ENCODE data around the gene KIRREL3.
"Not testable (repeated sequence)": the region's sequence is repeated elsewhere in the genome, so short reads cannot be mapped to it uniquely, and the experiment has no call there.

The KIRREL3 gene

DNA sequence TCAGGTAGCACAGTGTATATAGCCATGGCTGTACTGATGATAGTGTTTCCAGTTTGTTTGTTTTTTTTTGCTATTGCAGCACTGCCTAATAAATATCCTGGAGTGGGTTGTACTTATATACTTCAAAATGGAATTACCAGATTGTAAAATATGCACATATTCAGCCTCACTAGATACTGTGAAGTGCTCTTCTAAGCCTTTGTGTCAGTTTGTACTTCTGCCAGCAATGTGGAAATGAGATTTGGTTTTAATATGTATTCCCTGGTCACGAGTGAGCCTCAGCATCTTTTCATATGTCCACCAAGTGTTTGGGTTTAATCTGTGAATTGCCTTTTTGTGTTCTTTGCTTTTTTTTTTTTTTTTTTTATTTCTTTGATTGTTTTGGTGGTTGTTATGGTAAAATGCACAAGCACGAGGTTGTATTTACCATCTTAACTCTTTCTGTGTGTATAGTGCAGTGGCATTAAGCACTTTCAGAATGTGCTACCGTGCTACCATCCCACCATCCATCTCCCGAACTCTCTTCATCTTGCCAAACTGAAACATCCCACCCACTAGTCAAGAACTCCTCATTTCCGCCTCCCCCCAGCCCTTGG lies 610.2 kb downstream of the KIRREL3 start:
- no peak for DNase-seq

GRCh38 chr11:126387857-126388256 lies 612.7 kb downstream of the KIRREL3 start:
- DNase-seq, result no peak

DNA sequence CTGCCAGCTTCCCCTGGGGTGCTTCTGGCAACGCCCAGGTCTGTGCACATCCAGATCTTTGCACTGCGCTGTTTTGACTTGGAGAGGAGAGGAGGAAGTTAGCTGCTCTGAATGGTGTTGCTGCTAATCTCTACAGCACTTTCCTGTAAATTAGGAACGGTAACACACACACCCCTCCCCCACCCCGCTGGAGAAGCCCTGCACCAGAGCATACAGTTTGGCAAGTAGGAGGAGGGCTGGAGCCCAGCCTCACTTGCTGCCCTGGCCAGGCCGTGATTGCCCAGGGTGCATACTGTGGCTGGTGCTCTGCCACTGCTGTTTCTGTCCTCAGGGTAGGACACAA lies 613.9 kb downstream of the KIRREL3 start:
- not testable (repeated sequence) for DNase-seq

GRCh38 chr11:126385991-126386728 lies 614.4 kb downstream of the KIRREL3 start:
- DNase-seq, result no peak

DNA sequence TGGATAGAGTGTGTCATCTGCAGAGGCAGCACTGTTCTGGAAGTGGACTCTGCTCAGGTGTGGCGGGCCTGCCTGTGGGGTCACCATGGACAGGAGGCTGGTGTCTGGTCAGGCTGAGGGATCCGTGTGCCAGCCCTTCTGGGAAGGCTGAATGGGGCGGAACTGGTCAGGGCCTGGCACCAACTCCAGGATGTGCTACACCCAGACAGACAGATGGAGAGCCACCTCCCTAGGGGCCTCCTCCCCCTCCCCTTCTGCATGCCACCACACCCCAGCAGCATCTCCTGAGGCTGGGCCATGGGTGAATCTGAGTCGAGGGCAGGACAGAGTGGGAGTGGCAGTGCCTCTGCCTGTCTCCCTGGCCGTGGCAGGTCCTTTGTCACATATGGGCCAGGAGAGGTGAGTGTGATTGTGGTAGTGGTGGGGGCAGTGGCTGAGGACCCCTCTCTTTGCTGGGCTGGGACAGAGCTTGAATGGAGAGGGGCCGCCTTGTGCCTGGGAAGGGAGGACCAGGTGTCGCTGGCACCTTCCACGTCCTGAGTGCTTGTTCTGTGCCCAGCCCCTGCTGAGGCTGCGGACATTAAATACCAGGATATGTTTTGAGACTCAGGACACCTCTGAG lies 616.0 kb downstream of the KIRREL3 start:
- no peak for DNase-seq

DNA sequence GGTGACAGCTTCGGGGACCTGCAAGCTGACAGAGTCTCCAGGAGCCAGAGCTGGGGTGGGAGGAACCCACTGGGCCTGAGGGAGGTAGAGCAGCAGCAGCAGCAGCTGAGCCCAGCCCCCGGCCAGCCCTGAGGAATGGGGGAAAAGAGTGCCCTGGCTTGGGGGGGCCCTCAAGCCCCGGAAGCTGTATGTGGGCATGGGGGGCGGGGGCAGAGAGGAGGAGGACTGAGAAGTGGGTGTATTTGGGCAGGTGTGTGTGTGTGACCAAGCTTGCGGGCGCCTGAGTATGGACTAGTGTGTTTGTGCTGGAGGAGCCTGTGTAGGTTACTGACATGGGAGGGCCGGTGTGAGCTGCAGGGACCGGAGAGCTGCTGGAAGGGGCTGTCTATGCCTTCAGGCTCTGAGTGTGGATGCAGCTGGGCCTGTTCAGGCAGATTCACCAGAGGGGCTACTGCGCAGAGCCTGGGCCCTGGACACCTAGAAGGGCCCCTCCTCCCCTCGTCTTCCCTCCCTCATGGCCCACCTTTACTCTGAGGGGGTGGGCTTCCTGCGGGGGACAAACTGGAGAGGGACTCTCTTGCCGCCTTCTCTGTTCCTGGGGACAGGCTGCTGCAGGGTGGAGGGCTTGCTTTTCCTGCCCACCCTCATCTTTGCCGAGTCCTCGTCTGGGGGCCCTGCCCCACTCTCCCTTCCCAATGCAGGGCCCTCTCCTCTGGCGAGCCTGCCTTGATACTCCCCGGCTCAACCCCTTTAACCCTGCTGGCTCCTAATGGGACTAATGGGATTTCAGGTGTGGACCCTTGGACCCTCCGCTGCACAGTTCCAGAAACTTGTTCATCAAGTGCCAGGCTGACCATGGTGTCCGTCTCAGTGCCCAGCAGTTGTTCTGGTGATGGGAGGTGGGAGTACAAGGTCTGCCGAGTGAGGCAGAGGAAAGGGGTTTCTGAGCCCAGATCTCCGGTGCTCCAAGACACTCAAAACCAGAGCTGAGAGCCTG lies 616.9 kb downstream of the KIRREL3 start:
- DNase-seq, result no peak

GRCh38 chr11:126382641-126383040 lies 617.9 kb downstream of the KIRREL3 start:
- DNase-seq, result not testable (repeated sequence)

DNA sequence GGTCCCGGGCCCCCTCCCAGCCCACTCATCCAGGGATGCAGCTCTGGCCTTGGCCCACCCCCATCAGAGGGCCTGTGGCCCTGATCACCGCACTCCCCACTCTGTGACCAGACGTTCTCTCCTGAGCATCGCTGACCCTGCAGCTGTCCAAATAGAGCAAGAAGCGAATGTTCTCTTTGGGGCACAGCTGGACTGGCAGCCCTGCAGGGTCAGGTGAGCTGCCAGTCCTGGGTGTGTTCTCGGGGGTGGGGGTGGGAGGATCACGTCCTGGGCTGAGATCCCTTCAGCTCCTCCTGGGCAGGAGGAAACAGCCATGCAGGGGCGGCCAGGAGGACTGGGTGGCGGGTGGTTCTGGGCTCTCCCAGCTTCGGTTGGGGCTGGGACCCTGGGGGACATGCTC lies 618.6 kb downstream of the KIRREL3 start:
- not testable (repeated sequence) for DNase-seq

GRCh38 chr11:126380909-126381308 lies 619.7 kb downstream of the KIRREL3 start:
- no peak for DNase-seq

DNA sequence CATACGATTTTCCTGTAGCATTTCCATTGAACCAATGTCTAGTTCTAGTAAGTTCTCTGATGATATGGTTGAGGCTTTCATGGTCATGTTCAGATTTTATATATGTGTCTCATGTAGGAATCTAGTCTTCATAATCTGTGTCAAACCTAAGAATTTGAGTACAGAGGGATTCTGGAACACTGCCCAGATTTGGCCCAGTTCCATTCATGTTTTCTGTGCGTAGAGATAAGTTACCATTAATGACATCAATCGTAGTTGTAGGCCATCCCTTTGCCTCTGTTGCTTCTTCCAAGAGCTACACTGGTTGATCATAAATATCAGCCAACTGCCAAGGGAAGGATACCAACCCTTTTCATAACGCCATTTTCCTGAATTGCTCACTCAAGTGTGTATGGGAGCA lies 621.8 kb downstream of the KIRREL3 start:
- DNase-seq, result no peak

DNA sequence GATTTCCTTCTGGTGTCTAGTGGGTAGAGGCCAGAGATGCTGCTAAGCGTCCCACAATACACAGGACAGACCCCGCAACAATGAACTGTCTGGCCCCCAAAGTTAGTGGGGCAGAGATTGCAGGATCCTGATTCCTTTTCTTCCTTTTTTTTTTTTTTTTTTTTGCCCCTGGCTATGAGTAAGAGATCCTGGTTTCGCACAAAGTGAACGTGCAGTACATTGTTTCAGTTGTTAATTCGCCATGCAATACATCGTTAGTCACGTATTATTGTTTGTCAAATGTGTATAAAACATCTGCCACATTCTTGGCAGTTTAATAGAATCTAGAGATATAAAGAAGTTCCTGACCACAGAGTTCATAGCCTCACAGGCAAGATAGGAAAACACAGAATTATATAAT lies 624.8 kb downstream of the KIRREL3 start:
- DNase-seq, result no peak

- not testable (repeated sequence) for DNase-seq
Measured at GRCh38 chr11:126374562-126375300, 625.8 kb downstream of the KIRREL3 start.

- DNase-seq, result not testable (repeated sequence)
Measured at GRCh38 chr11:126373389-126374066, 627.0 kb downstream of the KIRREL3 start.

Measured in stimulated activated CD8-positive, alpha-beta memory T cell treated with anti-CD3 and anti-CD28 coated beads, Interleukin-4, amount 100 ng/mL, for 48 hours (primary cell).